GM12874 (cell line): ENCODE data around the gene FBN2.

Experiments
- CTCF ChIP-seq: IDR thresholded peaks from 2 replicates; pipeline ENCODE4 v1.5.1; 2011; ENCODE audit warnings: low read depth, mild to moderate bottlenecking, control low read depth, low read length, moderate library complexity; ENCODE audit not compliant: insufficient read depth

The FBN2 gene

GRCh38 chr5:128462330-128462729 is 75.7 kb downstream of the FBN2 start:
- TF ChIP-seq CTCF = no peak

GRCh38 chr5:128455841-128456361 is 82.1 kb downstream of the FBN2 start:
- no peak for TF ChIP-seq CTCF

DNA sequence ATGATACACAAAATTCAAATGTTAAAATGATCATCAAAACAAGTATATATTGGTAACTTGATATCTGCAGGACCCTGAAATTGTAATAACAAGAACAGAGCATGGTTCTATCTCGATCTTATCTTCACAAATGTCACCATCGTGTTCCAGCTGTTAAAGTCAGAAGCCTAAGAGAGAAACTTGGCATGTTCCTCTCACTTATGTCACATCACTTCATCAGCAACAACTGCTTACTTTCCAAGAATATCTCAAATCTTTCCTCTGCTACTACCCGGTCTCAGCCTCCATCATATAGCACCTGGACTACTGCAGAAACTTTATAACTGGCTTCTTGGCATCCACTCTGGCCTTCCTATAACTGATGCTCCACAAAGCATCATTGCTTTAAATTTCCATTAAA is 84.9 kb downstream of the FBN2 start:
- no peak for TF ChIP-seq CTCF

DNA sequence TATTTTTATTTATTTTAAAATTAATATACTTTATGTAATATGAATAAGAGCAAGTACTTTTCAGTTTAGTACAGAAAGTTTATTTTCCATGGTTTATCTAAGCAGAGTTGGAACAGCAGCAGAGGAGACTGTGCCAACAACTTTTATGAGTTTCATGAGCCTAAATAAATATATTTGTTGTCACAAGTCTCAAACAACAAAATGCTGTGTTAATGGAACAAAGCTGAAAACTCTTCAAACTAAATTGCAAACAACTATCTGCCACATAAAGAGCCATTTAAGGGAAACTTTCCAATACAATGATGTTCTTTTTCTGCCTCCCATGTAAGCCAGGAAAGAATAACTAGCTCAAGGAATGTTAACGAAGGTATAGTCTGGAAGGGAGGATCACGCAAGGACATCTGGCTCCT is 96.1 kb downstream of the FBN2 start:
- TF ChIP-seq CTCF = no peak

- no peak for TF ChIP-seq CTCF
These were observed 96.9 kb downstream of the FBN2 start for GRCh38 chr5:128441165-128441564.

DNA sequence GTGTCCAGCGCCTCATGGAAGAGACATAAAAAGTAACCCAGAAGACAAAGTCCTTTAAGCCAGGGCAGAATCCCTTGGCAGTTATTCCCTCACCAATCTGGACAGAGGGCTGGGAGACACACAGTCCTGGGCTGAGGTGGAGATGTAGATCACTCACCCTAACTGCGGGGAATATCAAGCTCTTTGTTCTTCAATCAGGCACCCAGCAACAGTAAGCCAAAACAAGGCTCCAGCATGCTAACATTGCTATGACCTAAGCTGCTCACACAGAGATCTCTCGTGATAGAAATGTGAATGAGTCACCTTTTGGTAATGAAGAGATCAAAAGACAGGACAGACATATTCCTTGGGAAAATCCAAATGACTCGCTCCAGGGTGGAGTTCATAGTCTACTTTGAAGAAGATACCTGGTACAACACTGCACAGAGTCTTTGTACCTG is 101.3 kb downstream of the FBN2 start:
- TF ChIP-seq CTCF = no peak

DNA sequence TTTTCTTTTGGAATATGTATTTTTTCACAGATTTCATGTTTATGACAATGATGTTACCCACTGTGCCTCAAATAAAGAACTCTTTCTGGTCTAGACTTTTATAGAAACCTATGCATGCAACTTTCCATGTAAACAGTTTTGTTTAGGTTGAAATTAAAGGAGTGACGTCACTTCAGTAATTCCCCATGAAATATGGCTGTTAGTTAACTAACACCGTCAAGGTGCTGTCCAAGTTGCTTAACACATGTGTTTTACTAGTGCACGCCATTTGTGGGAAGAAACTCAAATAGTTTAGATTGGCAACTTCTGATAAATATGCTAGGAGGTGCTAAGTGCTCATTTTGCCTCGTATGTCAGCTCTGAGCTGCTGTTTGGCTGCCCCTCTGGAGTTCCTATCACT is 102.2 kb downstream of the FBN2 start:
- TF ChIP-seq CTCF = no peak
